ENCODE results near the gene RASGRP4.
A peak's percentile ranks its signal among the peaks of the same experiment; 100 is the strongest.
"Not testable (repeated sequence)": the region's sequence is repeated elsewhere in the genome, so short reads cannot be mapped to it uniquely, and the experiment has no call there.

Gene RASGRP4

DNA sequence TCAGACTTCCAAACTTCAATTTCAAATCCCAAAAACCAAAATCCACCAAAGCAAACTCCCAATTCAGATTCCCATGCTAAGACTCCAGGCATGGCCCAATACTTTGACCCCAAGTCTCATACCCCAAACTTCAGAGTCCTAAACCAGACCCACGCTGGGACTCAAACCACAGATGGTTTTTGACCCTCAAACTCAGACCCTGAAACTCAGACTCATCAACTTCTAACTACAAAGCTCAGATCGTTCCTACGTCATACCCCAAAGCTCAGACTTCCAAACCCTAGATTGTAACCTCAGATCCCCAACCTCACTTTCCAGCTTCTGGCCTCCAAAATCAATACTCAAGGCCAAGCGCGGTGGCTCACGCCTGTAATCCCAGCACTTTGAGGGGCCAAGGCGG is 19.3 kb upstream of the RASGRP4 start:
- no peak for DNase-seq

DNA sequence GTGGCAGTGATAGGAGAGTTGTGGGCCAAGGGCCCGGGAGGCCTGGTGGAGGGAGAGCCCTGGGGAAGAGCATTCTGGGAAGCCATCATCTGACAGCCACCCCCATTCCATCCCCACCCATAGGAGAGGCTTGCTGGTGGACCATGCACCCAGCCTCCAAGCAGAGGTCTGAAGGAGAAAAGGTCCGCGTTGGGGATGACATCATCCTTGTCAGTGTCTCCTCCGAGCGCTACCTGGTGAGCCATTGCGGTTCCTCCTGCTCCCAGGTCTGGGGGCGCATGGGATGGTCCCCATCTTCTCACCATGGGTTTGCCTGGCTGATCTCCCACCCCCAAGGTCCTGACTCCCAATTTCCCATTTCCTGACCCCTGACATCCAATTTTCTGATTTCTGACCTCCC is 18.0 kb upstream of the RASGRP4 start:
- DNase-seq: no peak

DNA sequence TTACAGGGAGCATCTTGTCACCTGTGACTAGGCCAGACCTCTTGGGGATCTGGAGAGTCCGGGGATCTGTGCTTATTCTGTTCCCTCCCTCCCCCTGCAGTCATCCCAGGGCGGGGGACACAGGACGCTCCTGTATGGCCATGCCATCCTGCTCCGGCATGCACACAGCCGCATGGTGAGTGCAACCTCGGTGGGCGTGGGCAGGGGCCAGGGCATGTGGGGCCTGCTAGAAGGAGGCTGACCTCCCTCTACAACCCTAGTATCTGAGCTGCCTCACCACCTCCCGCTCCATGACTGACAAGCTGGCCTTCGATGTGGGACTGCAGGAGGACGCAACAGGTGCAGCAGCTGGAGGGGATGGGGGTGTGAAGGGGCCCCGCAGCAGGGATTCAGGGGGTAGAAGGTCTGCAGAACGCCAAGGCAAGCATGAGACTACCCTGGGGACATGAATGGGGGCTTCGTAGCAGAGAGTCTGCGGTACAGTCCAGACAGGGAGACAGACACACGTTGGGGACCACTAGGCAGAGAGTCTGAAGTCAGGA is 17.5 kb upstream of the RASGRP4 start:
- DNase-seq: no peak

DNA sequence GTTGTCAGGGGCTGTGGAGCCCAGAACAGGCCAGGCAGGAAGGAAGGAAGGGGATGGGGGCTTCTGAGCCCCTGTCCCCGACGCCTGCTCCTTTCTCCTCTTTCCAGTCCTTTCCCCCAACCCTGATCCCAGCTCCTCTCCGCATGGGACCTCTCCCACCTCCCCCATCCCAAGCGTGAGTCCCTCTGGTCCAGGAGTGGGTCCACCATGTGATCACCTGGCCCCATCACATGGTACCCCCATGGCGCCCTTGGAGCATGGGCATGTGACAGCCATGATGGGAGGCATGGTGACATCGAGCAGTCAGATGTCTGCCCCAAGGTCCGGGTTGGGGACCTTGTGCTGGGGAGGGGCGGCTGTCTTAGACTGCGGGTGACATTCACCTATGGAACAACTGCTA is 16.7 kb upstream of the RASGRP4 start:
- no peak for DNase-seq

DNA sequence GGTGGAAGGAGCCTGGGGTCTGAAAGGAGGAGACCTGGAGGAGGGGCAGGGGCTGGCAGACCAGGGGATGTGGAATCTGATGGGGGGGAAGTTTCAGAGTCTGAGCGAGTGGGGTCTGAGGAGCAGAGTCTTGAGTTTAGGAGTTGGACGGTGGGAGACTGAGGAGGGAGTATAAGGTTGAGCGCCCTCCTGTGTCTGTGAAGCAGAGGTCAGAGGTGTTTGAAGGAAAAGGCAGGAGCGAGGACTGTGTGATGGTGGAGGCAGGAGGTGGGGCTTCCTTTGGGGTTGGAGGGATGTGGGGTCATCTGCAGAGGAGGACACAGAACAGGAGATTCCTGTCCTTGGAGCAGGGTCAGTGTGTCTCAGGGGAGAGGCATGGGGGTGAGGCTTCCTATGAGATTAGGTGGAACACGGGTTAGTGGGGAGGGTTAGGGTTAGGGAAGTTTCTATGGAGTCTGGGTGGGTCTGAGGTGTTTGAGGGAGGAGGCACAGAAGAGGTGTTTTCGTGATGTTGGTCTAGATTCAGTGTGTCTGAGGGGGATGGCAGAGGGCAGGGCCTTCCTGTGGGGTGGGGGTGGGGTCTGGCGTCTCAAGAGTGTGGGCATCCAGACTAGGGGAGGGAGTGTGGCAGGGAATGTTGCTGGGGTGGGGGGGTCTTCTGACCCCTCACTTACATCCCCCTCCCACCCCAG is 15.8 kb upstream of the RASGRP4 start:
- peak in 3 of 4 experiments; percentile 11 to 39 (median 39) for DNase-seq

DNA sequence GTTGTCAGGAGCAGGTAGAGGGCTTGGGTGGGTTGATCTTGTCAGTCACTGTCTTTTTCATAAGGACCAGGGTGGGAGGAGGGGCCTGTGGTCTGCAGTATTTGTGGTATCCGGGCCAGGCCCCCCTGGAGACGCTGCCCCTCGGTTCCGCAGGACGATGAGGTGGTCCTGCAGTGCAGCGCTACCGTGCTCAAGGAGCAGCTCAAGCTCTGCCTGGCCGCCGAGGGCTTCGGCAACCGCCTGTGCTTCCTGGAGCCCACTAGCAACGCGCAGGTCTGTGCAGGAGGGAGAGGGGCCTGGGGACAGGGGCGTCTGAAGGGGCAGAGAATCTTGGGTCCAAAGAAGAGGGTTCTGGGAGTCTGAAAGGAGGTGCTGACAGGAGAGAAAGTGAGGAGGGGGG is 14.6 kb upstream of the RASGRP4 start:
- no peak for DNase-seq

DNA sequence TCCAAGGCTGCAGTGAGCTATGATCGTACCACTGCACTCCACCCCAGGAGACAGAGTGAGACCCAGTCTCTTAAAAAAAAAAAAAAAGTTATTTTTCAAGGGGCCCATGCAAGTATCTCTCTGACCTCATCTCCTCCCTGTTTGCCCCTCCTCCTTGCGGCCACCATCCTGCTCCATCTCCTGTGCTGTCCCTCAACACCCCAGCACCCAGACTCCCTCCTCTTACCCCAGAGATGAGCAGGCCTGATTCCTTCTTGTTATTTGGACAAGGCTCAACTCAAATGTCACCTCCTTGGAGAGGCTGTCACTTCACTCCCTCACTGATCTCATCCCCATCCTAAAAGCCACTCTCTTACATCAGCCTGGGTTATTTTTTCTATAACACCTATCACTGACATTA is 11.9 kb upstream of the RASGRP4 start:
- DNase-seq: no peak

DNA sequence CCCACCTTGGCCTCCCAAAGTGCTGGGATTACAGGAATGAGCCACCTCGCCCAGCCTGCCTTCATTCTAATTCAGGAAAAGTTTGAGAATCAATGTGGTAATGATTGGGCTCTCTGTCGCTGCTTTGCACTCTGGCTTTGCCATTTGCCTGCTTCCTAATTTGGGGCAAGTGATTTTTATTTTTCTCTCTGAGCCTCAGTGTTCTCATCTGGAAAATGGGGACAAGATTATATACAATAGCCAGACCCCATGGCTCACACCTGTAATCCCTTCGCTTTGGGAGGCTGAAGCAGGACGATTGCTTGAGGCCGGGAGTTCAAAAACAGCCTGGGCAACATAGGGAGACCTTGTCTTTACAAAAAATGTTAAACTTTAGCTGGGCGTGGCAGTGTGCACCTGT is 11.3 kb upstream of the RASGRP4 start:
- no peak for DNase-seq

DNA sequence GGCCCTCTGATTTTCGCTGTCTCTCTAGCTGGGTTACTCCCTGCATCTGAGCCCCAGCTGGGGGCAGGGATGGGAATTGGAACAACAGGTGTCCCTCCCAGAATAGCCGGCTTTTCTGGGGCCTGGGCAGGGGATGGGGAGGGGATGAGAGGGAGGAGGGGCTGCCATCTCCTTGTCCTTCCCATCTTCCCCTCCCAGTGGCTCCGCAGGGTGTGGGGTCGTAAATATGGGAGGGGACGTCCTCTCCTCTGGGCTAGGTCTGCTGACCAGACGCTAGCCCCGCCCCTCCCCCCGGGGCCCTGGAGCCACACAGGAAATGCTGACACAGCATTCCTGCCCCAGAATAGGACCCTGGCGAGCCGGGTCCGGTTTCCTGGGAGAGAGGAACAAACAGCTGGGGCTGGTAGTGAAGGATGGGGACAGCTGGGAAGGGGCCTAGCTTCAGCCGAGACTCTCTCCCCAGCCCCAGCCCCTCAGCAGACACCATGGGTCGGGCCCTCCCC is 8.6 kb upstream of the RASGRP4 start:
- peak in 1 of 4 experiments; percentile 12 for DNase-seq

DNA sequence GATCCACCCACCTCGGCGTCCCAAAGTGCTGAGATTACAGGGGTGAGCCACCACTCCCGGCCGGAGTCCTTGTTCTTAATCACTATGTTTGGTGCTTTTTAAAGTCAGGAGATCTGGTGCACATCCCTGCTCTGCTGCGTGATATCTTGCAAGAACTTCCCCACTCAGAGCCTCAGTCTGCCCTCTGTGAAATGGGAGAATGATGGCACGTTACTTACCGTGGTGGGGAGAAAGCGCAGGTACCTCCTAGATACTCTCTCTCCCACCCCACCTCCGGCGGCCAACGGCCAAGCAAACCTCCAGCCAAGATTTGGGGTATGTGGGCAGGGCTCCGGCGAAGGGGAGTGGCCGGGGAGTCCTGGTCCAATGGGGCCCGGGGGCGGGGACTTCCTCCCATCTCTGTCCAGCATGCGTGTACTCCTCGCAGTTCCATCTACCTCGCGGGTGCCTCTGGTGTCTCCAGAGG is 7.3 kb upstream of the RASGRP4 start, which contains the start of gene RYR1:
Gene RYR1 (plus strand): TSS at position 424 of the 466 bp plus-strand sequence. CDS start 139 bp downstream, outside the sequence.
- DNase-seq: peak; percentile 23 to 72 (median 52)

DNA sequence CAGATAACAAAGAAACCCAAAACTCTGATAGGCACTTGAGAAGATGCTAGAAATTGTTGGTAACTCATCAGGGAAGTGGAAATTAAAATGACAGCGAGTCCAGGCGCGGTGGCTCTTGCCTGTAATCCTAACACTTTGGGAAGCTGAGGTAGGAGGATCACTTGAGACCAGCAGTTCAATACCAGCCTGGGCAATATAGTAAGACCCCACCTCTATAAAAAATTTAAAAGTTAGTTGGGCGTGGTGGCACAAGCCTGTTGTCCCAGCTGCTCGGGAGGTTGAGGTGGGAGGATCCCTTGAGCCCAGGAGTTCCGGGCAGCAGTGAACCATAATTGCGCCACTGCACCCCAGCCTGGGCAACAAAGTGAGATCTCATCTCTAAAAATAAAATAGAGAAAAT is 4.9 kb upstream of the RASGRP4 start:
- no peak for DNase-seq

DNA sequence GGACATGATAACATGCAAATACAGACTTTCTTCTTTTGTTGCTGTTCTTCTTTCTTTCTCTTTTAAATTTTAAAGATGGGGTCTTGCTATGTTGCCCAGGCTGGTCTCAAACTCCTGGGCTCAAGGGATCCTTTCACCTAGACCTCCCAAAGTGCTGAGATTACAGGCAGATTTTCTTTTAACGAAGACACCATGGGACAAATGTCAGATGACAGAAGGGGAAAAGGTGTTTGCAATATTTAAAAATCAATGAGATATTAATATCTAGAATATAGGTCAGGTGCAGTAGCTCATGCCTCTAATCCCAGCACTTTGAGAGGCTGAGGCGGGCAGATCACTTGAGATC is 3.8 kb upstream of the RASGRP4 start:
- no peak for DNase-seq

DNA sequence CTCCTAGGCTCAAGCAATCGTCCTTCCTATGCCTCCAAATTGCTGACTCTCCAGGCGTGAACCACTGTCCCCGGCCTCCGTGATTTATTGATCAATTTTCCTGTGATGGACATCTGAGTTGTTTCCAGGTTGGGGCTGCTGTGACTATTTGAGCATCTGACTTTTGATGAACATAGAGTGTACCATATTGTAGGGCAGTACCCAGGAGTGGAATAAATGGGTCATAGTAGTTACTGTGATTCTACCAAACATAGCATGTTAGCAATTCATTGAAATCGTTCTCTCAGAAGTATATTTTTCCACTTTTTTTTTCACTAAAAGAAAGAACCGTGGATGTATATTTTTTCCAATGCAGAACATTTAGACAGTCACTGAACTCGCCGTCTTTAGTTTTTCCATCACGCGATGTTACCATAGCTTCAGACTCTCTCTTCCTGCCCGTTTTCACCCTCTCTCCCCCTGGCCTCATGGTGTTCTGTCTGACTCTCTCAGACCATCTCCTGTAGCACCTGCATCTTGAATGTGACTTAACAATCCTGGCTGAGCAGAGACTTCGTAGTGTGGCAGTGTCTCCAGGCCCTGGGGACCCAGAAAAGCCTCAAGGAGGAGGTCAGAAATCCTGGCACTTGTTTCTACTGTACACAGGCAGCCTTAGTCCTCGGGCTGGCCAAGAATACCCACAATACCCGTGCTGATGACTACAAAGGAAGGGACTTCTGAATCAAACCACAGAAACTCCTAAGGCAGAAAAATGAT is 3.2 kb upstream of the RASGRP4 start:
- no peak for DNase-seq

DNA sequence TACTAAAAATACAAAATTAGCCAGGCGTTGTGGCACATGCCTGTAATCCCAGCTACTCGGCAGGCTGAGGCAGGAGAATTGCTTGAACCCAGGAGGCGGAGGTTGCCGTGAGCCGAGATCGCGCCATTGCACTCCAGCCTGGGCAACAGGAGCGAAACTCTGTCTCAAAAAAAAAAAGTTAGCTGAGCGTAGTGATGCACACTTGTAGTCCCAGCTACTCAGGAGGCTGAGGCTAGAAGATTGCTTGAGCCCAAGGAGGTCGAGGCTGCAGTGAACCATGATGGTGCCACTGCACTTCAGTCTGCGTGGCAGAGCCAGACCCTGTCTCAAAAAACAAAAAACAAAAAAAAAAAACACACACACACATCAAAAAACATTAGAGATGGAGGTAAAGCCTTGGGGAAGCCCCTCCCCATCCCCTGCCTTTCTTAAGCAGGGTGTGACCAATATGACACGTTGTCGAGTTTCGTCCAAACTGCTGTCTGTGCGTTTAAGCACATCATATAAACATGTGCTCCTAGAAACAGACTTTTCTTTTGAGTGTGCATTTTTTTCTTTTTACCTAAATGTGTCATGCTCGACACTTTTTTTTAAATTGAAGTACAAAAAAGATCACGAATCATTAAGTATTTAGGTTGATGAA is 1.1 kb upstream of the RASGRP4 start:
- DNase-seq: not testable (repeated sequence)

DNA sequence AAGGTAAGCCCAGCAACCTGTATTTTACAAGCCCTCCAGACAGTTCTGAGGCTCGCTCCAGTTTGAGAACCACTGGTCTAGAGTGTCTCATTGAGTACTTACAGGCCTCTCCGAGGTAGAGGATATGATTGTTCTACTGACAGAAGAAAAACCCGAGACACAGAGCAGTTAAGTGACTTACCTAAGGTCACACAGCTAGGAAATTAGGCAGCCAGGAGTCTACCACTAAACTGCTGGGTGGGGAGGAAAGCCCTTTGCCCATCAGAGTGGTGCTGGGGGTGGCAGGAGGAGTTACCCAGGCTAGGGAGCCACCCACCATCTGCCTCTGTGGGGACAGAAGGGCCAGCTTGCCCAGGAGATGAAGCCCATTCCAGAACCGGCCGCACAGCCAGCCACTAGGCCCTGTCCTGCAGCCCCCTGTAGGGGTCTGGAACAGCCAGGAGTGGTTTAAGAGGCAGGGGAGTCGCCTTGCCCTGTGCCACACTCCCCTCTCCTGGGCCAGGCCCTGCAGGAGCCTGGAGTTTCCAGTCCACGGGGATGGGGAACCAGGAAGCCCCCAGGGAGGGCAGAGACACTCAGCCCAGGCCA is 703 bp downstream of the RASGRP4 start:
- DNase-seq: peak in 2 of 4 experiments; percentile 6 to 9

DNA sequence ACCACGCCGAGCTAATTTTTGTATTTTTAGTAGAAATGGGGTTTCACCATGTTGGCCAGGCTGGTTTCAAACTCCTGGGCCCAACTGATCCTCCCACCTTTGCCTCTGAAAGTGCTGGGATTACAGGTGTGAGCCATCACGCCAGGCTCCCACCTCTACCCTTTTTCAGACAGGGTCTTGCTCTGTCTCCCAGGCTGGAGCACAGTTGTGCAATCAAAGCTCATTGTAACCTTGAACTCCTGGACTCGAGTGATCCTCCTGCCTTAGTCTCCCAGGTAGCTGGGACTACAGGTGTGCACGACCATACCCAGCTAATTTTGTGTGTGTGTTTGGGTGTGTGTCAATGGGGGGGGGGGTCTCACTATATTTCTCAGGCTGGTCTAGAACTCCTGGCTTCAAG is 1.7 kb downstream of the RASGRP4 start:
- DNase-seq: no peak

DNA sequence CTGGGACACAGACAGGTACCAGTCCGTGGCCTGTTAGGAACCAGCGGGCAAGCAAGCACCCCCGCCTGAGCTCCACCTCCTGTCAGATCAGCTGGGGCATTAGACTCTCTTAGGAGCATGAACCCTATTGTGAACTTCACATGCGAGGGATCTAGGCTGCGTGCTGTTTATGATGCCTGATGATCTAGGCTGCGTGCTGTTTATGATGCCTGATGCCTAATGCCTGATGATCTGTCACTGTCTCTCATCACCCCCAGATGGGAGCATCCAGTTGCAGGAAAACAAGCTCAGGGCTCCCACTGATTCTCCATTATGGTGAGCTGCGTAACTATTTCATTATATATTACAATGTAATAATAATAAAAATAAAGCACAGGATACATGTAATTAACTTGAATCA is 3.6 kb downstream of the RASGRP4 start:
- no peak for DNase-seq

DNA sequence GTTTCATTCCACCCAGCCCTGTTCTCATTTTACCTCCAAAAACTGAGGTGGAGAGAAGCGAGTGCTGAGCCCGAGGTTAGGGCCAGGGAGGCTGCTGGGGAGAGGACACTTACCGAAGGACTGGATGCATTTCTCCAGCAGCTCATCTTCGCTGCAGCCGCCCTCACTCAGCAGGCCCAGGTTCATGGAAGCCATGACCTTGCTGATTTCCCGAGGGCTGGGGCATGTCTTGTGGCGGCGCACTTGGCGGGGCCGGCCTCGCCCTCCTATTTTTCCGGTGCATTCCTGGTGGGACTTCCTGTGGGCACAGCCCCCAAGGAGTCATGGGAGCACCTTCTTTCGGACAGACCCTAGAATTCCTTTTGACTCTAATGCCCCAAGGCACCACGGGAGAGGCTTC is 4.2 kb downstream of the RASGRP4 start:
- DNase-seq: no peak

DNA sequence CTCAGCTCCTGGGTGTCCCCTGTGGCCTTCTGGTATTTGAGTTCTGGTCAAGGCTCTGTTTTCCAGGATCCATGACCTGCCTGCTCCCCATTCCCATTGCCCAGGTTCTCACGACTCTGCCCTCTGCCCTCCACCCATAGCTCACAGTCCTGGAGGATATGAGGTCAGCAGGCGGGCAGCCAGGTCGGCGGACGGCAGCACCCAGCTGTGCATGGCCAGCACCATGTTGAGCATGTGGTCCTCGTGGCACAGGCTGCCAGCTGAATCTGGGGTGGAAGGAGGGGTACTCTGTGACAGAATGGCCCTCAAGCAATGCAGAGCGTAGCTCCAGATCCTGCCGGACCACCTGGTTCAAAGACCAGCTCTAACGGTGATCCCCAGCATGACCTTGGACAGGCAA is 5.1 kb downstream of the RASGRP4 start:
- DNase-seq: no peak

DNA sequence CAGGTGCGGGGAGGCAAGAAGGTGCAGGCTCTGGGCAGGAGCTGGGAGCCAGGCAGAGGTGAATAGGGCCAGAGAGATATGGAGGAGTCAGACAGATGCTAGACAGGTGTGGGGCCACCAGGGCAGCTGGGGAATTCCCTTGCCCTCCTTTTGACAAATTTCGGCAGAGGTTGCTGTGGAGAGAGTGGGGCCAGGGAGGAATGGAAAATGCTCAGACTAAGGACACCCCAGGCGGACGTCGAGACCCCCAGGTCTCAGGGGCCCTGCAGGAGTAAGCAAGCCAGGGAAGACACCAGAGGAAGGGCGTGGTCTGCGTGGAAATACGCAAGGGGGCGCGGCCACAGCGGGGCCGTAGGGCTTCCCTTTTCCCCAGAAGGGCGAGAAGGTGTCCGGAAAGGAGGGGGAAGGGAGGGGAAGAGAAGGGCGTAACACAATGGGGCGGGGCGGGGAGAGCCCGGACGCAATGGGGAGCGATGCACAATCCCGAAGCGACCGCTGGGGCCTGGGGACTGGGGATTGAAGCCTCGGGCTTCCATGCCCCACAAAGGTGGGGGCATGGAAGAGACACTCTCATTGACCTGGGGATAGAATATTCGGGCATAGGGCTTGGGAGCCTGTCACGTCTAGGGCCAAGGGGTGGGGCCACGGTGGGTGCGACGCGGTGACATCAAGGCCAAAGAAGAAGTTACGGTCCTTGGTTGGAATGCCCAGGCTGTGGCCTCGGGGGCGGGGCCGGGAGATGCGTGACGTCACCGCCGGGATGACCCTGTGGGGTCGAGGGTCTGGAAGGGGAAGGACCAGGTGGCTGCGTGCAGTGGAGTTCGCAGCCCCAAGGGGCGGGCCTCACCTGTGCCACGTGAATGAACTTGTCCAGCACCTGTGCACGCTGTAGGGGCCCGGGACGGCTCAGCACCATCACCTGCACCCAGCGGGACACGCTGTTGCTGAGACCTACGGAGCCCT is 8.2 kb downstream of the RASGRP4 start:
- peak; percentile 81 to 91 (median 88) for DNase-seq

DNA sequence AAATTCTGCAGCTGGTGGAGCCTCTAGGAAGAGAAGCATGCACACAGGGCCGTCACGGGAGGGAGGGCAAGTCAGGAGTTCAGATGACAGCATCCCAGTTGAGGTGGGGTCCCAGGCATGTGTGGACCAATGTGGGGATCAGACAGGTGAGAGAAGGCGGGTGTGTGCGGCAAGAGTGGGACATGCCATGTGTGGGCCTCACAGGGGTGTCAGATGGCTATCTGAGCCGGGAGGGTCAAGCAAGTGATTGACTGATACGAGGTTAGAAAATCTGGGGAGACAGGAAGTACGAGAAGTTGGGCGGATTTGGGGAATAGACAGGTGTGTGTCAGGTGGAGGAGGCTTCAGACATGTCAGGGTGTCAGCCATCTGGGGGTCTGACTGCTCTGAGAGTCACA is 8.9 kb downstream of the RASGRP4 start:
- no peak for DNase-seq

DNA sequence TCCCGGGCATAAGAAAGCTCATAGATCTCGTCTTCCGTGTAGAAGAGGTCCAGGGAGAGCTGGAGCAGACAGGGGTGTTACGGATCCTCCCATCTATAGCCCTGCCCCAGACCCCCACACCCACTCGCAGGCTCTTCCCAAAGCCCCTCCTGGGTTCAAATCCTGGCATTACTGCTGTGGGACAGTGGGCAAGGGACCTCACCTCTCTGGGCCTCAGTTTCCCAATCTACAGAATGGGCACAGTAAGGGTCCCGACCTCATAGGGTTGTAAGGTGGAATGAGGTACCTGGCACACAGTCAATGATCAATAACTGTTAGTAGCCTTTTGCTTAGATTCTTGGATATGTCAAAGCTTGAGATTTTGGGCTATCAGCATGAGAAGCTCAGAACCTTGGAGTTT is 12.6 kb downstream of the RASGRP4 start:
- no peak for DNase-seq

Measured in suppressor macrophage (primary cell).